ENCODE results near the gene SCN1A.

- TF ChIP-seq, protein P1, sequence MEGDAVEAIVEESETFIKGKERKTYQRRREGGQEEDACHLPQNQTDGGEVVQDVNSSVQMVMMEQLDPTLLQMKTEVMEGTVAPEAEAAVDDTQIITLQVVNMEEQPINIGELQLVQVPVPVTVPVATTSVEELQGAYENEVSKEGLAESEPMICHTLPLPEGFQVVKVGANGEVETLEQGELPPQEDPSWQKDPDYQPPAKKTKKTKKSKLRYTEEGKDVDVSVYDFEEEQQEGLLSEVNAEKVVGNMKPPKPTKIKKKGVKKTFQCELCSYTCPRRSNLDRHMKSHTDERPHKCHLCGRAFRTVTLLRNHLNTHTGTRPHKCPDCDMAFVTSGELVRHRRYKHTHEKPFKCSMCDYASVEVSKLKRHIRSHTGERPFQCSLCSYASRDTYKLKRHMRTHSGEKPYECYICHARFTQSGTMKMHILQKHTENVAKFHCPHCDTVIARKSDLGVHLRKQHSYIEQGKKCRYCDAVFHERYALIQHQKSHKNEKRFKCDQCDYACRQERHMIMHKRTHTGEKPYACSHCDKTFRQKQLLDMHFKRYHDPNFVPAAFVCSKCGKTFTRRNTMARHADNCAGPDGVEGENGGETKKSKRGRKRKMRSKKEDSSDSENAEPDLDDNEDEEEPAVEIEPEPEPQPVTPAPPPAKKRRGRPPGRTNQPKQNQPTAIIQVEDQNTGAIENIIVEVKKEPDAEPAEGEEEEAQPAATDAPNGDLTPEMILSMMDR (IDR thresholded peaks at IDR 0.05): no peak
- TF ChIP-seq, protein P2, sequence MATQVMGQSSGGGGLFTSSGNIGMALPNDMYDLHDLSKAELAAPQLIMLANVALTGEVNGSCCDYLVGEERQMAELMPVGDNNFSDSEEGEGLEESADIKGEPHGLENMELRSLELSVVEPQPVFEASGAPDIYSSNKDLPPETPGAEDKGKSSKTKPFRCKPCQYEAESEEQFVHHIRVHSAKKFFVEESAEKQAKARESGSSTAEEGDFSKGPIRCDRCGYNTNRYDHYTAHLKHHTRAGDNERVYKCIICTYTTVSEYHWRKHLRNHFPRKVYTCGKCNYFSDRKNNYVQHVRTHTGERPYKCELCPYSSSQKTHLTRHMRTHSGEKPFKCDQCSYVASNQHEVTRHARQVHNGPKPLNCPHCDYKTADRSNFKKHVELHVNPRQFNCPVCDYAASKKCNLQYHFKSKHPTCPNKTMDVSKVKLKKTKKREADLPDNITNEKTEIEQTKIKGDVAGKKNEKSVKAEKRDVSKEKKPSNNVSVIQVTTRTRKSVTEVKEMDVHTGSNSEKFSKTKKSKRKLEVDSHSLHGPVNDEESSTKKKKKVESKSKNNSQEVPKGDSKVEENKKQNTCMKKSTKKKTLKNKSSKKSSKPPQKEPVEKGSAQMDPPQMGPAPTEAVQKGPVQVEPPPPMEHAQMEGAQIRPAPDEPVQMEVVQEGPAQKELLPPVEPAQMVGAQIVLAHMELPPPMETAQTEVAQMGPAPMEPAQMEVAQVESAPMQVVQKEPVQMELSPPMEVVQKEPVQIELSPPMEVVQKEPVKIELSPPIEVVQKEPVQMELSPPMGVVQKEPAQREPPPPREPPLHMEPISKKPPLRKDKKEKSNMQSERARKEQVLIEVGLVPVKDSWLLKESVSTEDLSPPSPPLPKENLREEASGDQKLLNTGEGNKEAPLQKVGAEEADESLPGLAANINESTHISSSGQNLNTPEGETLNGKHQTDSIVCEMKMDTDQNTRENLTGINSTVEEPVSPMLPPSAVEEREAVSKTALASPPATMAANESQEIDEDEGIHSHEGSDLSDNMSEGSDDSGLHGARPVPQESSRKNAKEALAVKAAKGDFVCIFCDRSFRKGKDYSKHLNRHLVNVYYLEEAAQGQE (IDR thresholded peaks at IDR 0.05; ENCODE audit: insufficient read depth in 1 of 2, low read depth in 2 of 2, low read length in 1 of 2): no peak
- TF ChIP-seq TCF7L2 (IDR thresholded peaks at IDR 0.05; ENCODE audit: low read depth, low read length) (no peak), POLR2AphosphoS5 (IDR thresholded peaks at IDR 0.05; ENCODE audit: low read depth, low read length) (no peak)
Observed at GRCh38 chr2:166112193-166112605, 15.6 kb downstream of the SCN1A start.
